Thyroid gland (tissue), 4 donors: Measurements from ENCODE around the gene AQP3. TPM values are rescaled to one million over a fixed set of nuclear protein-coding genes. Genes with fewer than 3 reads are reported as not detected.

Source experiments
- DNase-seq, 2 donors: peaks; one replicate each; pipeline ENCODE4 v3.0.0-alpha.2; 2019
- H3K27ac ChIP-seq, 3 donors: fragments of 200-600 bp; sonication (generic); 1 replicate in 2 of 3; 2 replicates in 1 of 3; pipeline ENCODE4 v1.5.1; 2016 to 2019; ENCODE audit warnings: mild to moderate bottlenecking in 1 of 3, moderate library complexity in 1 of 3
- H3K27me3 ChIP-seq: fragments of 200-600 bp; sonication (generic); one replicate; pipeline ENCODE4 v1.5.1; 2019
- H3K36me3 ChIP-seq, 2 donors: fragments of 200-600 bp; sonication (generic); one replicate each; pipeline ENCODE4 v1.5.1; 2016 to 2019
- H3K4me1 ChIP-seq, 2 donors: fragments of 200-600 bp; sonication (generic); one replicate each; pipeline ENCODE4 v1.5.1; 2017 to 2019
- H3K4me3 ChIP-seq, 3 donors: fragments of 200-600 bp; sonication (generic); replicated peaks in 1 of 3; 1 replicate in 2 of 3; 2 replicates in 1 of 3; pipeline ENCODE4 v1.5.1; 2016; ENCODE audit warnings: mild to moderate bottlenecking in 1 of 3
- H3K9me3 ChIP-seq: fragments of 200-600 bp; sonication (generic); one replicate; pipeline ENCODE4 v1.5.1; 2017
- CTCF ChIP-seq, 6 experiments: fragments of 200-600 bp in 3 of 6; fragments of 450-650 bp in 3 of 6; sonication (generic) in 3 of 6; IDR thresholded peaks; one replicate each; pipeline ENCODE4 v1.5.1; 2016 to 2019; ENCODE audit warnings: antibody characterized with exemption in 6 of 6, mild to moderate bottlenecking in 2 of 6, inconsistent platforms in 1 of 6, moderate library complexity in 1 of 6
- POLR2A ChIP-seq, 2 donors: fragments of 450-650 bp; IDR thresholded peaks; one replicate each; pipeline ENCODE4 v1.6.1; 2017; ENCODE audit warnings: antibody characterized with exemption in 2 of 2, mild to moderate bottlenecking in 2 of 2, moderate library complexity in 1 of 2
- WGBS, 2 donors: methylation state at CpG; one replicate each; pipeline ENCODE4 v1.1.5; 2017; 5-methylcytosine and 5-hydroxymethylcytosine counted together
- intact Hi-C: fragments of 100-400 bp; cut with DNase I; formaldehyde crosslinking; loops from one replicate; pipeline ENCODE4 v1.15.1; 2023
- total RNA-seq, 4 donors: library from RNA; depleted of rRNA; stranded (reverse); fragments of >200 nt; gene quantifications; one replicate each; pipeline ENCODE4 v1.2.3, GENCODE V29; 2016

AQP3 gene
- total RNA-seq, 4 donors from 2014 or later: 1.0 to 4.3 (median 2.5) TPM

GRCh38 chr9:33415501-33416038 lies 31.8 kb downstream of the AQP3 start:
- H3K4me1 ChIP-seq: peaks cover 13 to 18% of the 10 kb centered on the region in 2 donors
- peak; percentile 48 to 85 (median 79) for TF ChIP-seq CTCF (IDR thresholded peaks at IDR 0.05)
- TF ChIP-seq POLR2A (IDR thresholded peaks at IDR 0.05): no peak
- no peaks in the 10 kb centered on the region for H3K9me3 ChIP-seq
- H3K27me3 ChIP-seq: no peaks in the 10 kb centered on the region
- WGBS, 2 donors: 10% methylated on average over 6 to 9 of the region's 9 CpGs
- H3K36me3 ChIP-seq: no peaks in the 10 kb centered on the region
- peak; percentile 92 to 93 for DNase-seq
- intact Hi-C loops: loop anchor here (2.0 kb wide), 1 partner anchor 41 kb away; no protein-coding TSS in a partner anchor
- H3K4me3 ChIP-seq: no peak overlapping the region
- H3K27ac ChIP-seq: peak overlapping the region in 1 of 3 donors; percentile 51

- H3K27me3 ChIP-seq: no peaks in the 10 kb centered on the region
- no peak for TF ChIP-seq CTCF (IDR thresholded peaks at IDR 0.05)
- TF ChIP-seq POLR2A (IDR thresholded peaks at IDR 0.05): no peak
These were observed 32.4 kb downstream of the AQP3 start for GRCh38 chr9:33414889-33415500.

GRCh38 chr9:33414268-33414667 lies 33.1 kb downstream of the AQP3 start:
- no peaks in the 10 kb centered on the region for H3K36me3 ChIP-seq
- H3K4me3 ChIP-seq: no peak overlapping the region
- H3K9me3 ChIP-seq: no peaks in the 10 kb centered on the region
- 59 to 73% methylated on average over 3 of the region's 3 CpGs for WGBS, 2 donors
- TF ChIP-seq CTCF (IDR thresholded peaks at IDR 0.05) (no peak), POLR2A (IDR thresholded peaks at IDR 0.05) (no peak)
- H3K27ac ChIP-seq: no peak overlapping the region
- no peaks in the 10 kb centered on the region for H3K27me3 ChIP-seq
- H3K4me1 ChIP-seq: peaks cover 13 to 18% of the 10 kb centered on the region in 2 donors
- intact Hi-C loops: no loop called here
- peak in 1 of 2 donors; percentile 22 for DNase-seq

More at GRCh38 chr9:33414889-33415500, 32.4 kb downstream of the AQP3 start:
- H3K36me3 ChIP-seq: no peaks in the 10 kb centered on the region
- H3K9me3 ChIP-seq: no peaks in the 10 kb centered on the region
- 51 to 52% methylated on average over 10 to 12 of the region's 13 CpGs for whole genome bisulfite sequencing, 2 donors
- H3K27ac ChIP-seq: peak overlapping the region in 1 of 3 donors; percentile 25
- peaks cover 13 to 18% of the 10 kb centered on the region in 2 donors for H3K4me1 ChIP-seq
- no peak overlapping the region for H3K4me3 ChIP-seq
- no peak for DNase-seq
- intact Hi-C loops: no loop called here

- intact Hi-C loops: no loop called here
- Histone ChIP-seq H3K36me3 (no peaks in the 10 kb centered on the region), H3K9me3 (no peaks in the 10 kb centered on the region), H3K27me3 (no peaks in the 10 kb centered on the region), H3K27ac (no peak overlapping the region), H3K4me1 (peaks cover 0 to 5% of the 10 kb centered on the region in 2 donors), H3K4me3 (no peak overlapping the region)
- WGBS, 2 donors: 70 to 73% methylated on average over 3 to 5 of the region's 5 CpGs
- no peak for DNase-seq
- TF ChIP-seq POLR2A (IDR thresholded peaks at IDR 0.05): no peak
- TF ChIP-seq CTCF (IDR thresholded peaks at IDR 0.05): no peak
These were observed 39.3 kb downstream of the AQP3 start for GRCh38 chr9:33408087-33408486.

GRCh38 chr9:33407061-33407460 lies 40.3 kb downstream of the AQP3 start:
- no peak for DNase-seq
- Histone ChIP-seq H3K27me3 (no peaks in the 10 kb centered on the region), H3K4me1 (peaks cover 0 to 7% of the 10 kb centered on the region in 2 donors), H3K4me3 (no peak overlapping the region), H3K36me3 (no peaks in the 10 kb centered on the region), H3K27ac (no peak overlapping the region), H3K9me3 (no peaks in the 10 kb centered on the region)
- intact Hi-C loops: no loop called here
- TF ChIP-seq POLR2A (IDR thresholded peaks at IDR 0.05) (no peak), CTCF (IDR thresholded peaks at IDR 0.05) (no peak)
- WGBS, 2 donors: 97 to 98% methylated on average over 3 of the region's 3 CpGs
